Measurements from ENCODE around the gene CA10.

Gene CA10

DNA sequence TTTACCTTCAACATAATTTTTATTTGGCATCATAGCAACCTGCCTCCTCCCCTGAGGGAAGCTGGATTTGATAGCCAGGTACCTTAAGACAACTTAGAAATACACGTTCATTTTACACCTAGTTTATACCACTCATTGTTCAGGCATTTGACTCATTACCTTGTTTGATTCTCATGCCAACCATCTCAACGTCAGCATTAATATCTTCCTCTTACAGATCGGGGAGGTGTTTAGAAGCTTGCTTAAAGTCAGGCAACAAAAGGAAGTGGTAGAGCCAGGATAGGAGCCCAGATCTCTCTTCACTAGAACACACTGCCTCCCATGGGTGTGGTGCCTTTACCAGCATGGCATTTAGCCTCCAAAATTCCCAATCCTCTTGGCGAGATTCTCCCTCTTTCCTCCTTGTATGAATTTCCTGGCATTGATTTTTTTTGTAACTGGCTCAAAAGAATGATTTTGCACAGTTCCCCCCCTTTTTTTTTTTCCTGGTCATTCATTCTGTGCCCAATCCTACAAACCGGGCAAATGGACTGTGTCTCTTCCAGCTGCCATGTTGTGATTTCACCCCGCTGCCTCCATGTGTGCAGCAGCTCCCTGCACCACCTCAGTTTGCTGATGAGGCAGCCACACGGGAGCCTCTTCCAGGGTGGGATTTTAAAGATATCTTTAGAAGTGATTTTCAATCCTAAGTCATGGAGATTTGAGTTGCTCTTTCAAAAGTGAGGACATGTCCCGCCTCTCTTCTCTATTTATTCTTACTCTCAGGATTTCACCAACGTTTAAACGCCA, 514.6 kb downstream of the CA10 start:
- no peak for DNase-seq (ENCODE audit: low spot score)

DNA sequence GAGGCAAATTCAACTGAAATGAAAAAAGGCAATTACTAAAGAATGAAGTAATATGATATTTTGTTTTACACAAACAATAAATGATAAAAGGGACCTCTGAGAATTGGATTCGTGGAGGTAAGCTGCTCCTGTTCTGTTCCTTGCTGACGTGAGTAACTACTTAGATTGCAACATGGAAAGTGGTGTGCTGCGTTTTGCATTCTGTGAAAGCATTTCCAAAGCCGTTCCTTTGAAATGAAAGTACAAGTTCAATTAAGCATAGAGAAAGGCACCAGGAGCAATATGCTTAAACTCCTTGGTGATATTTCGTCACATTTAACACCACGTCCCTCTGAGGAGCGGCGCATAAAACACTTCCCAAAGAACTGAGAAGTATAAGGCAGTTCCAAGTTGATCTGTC, 516.5 kb downstream of the CA10 start:
- DNase-seq (ENCODE audit: low spot score), result no peak

DNA sequence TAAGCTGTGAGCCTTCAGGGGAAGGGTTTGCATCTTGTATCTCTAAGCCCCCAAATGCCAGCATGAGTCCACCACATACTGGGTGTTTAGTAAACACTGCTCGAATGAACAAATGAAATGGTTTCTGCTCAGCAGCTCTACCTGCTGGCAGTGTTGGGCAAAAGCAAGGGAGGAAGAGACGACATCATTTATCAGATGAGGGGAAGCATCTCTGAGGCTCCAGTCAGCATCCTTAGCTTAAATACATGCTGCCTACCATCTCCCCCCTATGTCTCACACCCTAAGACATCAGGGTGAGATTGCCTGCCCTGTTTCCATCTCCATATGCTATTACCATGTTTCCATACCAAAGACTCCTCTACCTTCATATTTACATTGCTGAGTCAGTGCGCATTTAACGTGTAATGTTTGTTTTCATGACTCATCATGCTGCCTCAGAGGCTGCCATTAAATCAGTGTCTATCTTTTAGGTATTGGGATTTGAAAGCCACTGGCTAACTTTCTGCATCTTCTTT, 518.3 kb downstream of the CA10 start:
- no peak for DNase-seq (ENCODE audit: low spot score)

GRCh38 chr17:51638971-51639370, 519.5 kb downstream of the CA10 start:
- DNase-seq (ENCODE audit: low spot score), result no peak

- DNase-seq (ENCODE audit: low spot score), result no peak
These were observed 522.2 kb downstream of the CA10 start for GRCh38 chr17:51636291-51636690.

GRCh38 chr17:51630101-51630671, 528.3 kb downstream of the CA10 start:
- no peak for DNase-seq (ENCODE audit: low spot score)

GRCh38 chr17:51629232-51629631, 529.3 kb downstream of the CA10 start:
- DNase-seq (ENCODE audit: low spot score), result no peak

- no peak for DNase-seq (ENCODE audit: low spot score)
These were observed 530.7 kb downstream of the CA10 start for GRCh38 chr17:51627779-51628178.

- no peak for DNase-seq (ENCODE audit: low spot score)
These were observed 540.0 kb downstream of the CA10 start for GRCh38 chr17:51618476-51618875.

GRCh38 chr17:51617986-51618385, 540.5 kb downstream of the CA10 start:
- DNase-seq (ENCODE audit: low spot score), result no peak

- no peak for DNase-seq (ENCODE audit: low spot score)
These were observed 545.3 kb downstream of the CA10 start for GRCh38 chr17:51613255-51613654.

GRCh38 chr17:51612692-51613091, 545.8 kb downstream of the CA10 start:
- DNase-seq (ENCODE audit: low spot score), result no peak

- no peak for DNase-seq (ENCODE audit: low spot score)
These were observed 546.9 kb downstream of the CA10 start for GRCh38 chr17:51611585-51611984.

DNA sequence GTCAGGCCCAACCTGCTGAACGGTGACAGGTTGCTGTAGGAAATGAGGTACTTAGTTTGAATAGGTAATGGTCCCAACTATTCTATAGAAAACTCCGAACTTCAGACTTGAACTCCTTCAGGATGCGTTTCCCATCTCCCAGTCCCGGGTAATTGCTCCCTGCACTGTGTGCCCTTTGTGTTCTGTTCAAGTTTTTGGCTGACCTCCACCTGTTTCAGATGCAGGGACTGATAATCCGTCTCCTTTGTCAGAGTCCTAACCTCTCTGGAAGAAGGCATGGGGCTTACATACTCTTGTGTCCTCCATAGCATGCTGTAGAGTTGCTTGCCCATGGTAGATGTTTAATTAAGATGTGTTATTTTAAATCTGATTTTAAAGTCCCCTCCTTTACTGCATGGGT, 547.7 kb downstream of the CA10 start:
- DNase-seq (ENCODE audit: low spot score), result no peak

DNA sequence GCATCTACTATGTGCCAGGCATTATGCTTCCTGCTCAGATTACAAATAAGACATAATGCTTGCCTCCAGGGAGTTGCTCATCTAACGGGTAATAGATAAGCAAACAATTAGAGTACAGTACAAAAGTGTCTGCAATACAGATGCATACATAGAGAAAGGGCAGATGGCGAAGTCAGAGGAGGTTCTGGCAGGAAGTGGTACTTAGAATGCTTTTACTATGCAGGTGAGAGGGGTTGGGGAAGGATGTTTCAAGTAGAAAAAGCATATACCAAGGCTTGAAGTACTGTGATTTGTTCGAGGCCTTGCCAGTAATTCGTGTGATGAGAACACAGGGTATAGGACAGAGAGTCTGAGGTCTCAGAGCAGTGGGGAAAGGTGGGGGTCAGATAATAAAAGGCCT, 548.4 kb downstream of the CA10 start:
- DNase-seq (ENCODE audit: low spot score), result no peak

DNA sequence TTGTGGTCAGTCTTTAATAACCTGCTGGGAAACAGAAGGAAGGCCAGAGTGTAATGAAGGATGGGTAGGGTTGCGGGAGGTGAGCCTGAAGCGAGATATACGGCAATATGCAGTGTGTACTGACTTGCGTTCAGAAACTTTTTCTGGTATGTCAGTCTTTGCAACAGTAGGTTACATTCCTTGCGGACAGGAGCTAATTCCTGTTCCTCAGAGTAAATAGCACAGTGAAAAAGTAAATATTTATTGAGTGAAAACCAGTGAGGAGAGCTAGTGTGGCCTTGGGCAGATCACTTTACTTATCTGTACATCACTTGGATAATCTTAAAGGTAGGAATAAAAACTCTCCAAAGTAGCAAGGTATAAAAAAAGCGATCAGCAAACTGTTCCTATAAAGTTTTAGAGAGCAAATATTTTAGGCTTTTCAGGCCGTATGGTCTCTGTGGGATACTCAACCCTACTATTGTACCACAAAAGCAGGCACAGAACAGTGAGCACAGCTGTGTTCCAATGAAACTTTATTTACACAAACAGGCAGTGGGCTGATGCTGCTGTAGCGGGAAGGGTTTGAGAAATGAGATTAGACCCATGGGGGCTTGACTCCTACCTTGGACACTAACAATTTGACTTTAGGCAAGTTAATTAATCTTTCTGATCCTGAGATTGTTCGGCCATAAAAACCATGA, 550.1 kb downstream of the CA10 start:
- no peak for DNase-seq (ENCODE audit: low spot score)

GRCh38 chr17:51607512-51607911, 551.0 kb downstream of the CA10 start:
- no peak for DNase-seq (ENCODE audit: low spot score)

GRCh38 chr17:51604299-51605020, 554.1 kb downstream of the CA10 start:
- DNase-seq (ENCODE audit: low spot score), result no peak

DNA sequence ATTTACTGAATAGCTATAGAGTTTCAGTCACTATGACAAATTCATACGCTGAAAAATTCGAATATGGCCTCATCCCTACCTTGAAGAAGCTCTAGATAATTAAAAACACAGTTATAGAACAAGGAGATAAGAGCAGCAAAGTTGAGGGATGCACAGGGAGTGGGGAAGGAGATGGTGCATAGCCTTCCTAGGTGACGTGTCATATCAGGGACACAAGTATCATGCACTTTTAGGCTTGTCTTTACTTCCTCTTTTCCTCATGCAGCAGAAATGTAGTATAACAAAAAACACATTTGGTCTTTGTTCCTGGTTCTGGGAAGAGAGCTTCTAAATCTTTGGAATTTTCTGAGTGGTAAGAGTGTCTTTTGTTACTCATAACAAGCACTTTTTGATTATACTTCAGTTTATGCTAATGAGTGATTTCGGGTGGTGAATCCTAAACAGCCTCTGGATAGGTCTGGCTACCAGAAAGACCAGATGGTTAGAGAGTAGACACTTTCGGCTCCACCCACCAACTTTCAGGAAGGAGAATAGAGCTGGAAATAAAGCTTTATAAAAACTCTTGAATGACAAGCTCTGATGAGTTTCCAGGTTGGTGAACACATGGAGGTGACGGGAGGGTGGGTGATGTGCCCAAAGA, 556.8 kb downstream of the CA10 start:
- no peak for DNase-seq (ENCODE audit: low spot score)

- DNase-seq (ENCODE audit: low spot score), result no peak
These were observed 559.7 kb downstream of the CA10 start for GRCh38 chr17:51598824-51599223.

- DNase-seq (ENCODE audit: low spot score), result no peak
These were observed 561.2 kb downstream of the CA10 start for GRCh38 chr17:51597345-51597744.

- no peak for DNase-seq (ENCODE audit: low spot score)
These were observed 562.6 kb downstream of the CA10 start for GRCh38 chr17:51595826-51596398.
